Common myeloid progenitor, CD34-positive (primary cell): ENCODE data around the gene CCDC148.
"Not testable (repeated sequence)": the region's sequence is repeated elsewhere in the genome, so short reads cannot be mapped to it uniquely, and the experiment has no call there.

Source experiments
- CTCF ChIA-PET: fragments of 350-600 bp; sonication (Branson Sonifier 250); formaldehyde crosslinking; loops from one replicate; lab custom pipeline; 2021; ENCODE audit warnings: antibody characterized with exemption; lab: Charles Lee
- POLR2A ChIA-PET: fragments of 350-600 bp; sonication (Branson Sonifier 250); formaldehyde crosslinking; loops from one replicate; lab custom pipeline; 2021; ENCODE audit warnings: antibody characterized with exemption; lab: Charles Lee
- DNase-seq, 3 donors: peaks; one replicate each; pipeline versions ENCODE4 v3.0.0 to v3.0.0-alpha.2; 2013
- H3K27ac ChIP-seq, 2 experiments: 1 replicate in 1 of 2; 2 replicates in 1 of 2; pipeline ENCODE4 v1.7.0; 2013; ENCODE audit warnings: inconsistent platforms in 2 of 2, low read length in 2 of 2, mild to moderate bottlenecking in 2 of 2, low read depth in 1 of 2, moderate library complexity in 1 of 2; ENCODE audit not compliant: severe bottlenecking in 2 of 2, insufficient read depth in 1 of 2, poor library complexity in 1 of 2
- H3K27me3 ChIP-seq, 5 experiments: replicated peaks in 2 of 5; 1 replicate in 3 of 5; 2 replicates in 2 of 5; pipeline versions ENCODE4 v1.6.1 to v1.7.0; 2013; ENCODE audit warnings: low read length in 4 of 5, mild to moderate bottlenecking in 2 of 5, moderate library complexity in 2 of 5, inconsistent platforms in 1 of 5; ENCODE audit not compliant: insufficient read depth in 5 of 5, control insufficient read depth in 4 of 5
- H3K36me3 ChIP-seq, 4 experiments: 1 replicate in 2 of 4; 2 replicates in 2 of 4; pipeline versions ENCODE4 v1.6.1 to v1.7.0; 2013; ENCODE audit warnings: low read length in 3 of 4, control low read depth in 1 of 4, mild to moderate bottlenecking in 1 of 4; ENCODE audit not compliant: control insufficient read depth in 4 of 4, insufficient read depth in 4 of 4
- H3K4me1 ChIP-seq, 4 experiments: 1 replicate in 3 of 4; 2 replicates in 1 of 4; pipeline versions ENCODE4 v1.6.1 to v1.7.1; 2013; ENCODE audit warnings: low read length in 3 of 4, mild to moderate bottlenecking in 3 of 4, control low read depth in 1 of 4, inconsistent platforms in 1 of 4, moderate library complexity in 1 of 4; ENCODE audit not compliant: control insufficient read depth in 4 of 4, insufficient read depth in 4 of 4; ENCODE audit errors: control extremely low read depth in 1 of 4
- H3K4me3 ChIP-seq, 7 experiments: 1 replicate in 4 of 7; 2 replicates in 3 of 7; pipeline versions ENCODE4 v1.5.1 to v1.7.0; 2013; ENCODE audit warnings: mild to moderate bottlenecking in 7 of 7, low read length in 6 of 7, moderate library complexity in 6 of 7, inconsistent platforms in 2 of 7, low read depth in 2 of 7, control low read depth in 1 of 7; ENCODE audit not compliant: insufficient read depth in 4 of 7, control insufficient read depth in 1 of 7; ENCODE audit errors: extremely low read depth in 1 of 7
- H3K9me3 ChIP-seq, 5 experiments: 1 replicate in 4 of 5; 2 replicates in 1 of 5; pipeline versions ENCODE4 v1.6.1 to v1.7.1; 2013; ENCODE audit warnings: low read length in 4 of 5, mild to moderate bottlenecking in 2 of 5, inconsistent platforms in 1 of 5, low read depth in 1 of 5, moderate library complexity in 1 of 5; ENCODE audit not compliant: control insufficient read depth in 4 of 5, insufficient read depth in 2 of 5; ENCODE audit errors: control extremely low read depth in 1 of 5
- WGBS: methylation state at CpG from one replicate; pipeline ENCODE4 v1.1.5; 2013; ENCODE audit not compliant: insufficient coverage; 5-methylcytosine and 5-hydroxymethylcytosine counted together

The CCDC148 gene

GRCh38 chr2:158482594-158482993 is 26.0 kb upstream of the CCDC148 start:
- Histone ChIP-seq H3K36me3 (no peaks in the 10 kb centered on the region), H3K4me1 (peaks cover 0 to 1% (median under 1%) of the 10 kb centered on the region in 4 experiments), H3K4me3 (no peak overlapping the region), H3K27ac (no peak overlapping the region), H3K27me3 (no peaks in the 10 kb centered on the region), H3K9me3 (no peaks in the 10 kb centered on the region)
- DNase-seq = no peak
- CTCF ChIA-PET = no interaction called here
- POLR2A ChIA-PET = no interaction called here

- CTCF ChIA-PET = interaction anchor here (1.5 kb wide), 1 partner anchor 10 kb away, joined by 6 read pairs; no protein-coding TSS in a partner anchor
These were observed 24.6 kb upstream of the CCDC148 start for GRCh38 chr2:158481116-158481515.

GRCh38 chr2:158478816-158479215 is 22.3 kb upstream of the CCDC148 start:
- no CpG with 5 or more reads among the region's 1 CpG for WGBS
- no peaks in the 10 kb centered on the region for H3K9me3 ChIP-seq
- no peak overlapping the region for H3K4me3 ChIP-seq
- peaks cover 0 to 8% (median 5%) of the 10 kb centered on the region in 4 experiments for H3K4me1 ChIP-seq
- H3K27me3 ChIP-seq = no peaks in the 10 kb centered on the region
- H3K36me3 ChIP-seq = peaks cover 0 to 4% (median 0%) of the 10 kb centered on the region in 4 experiments
- ChIA-PET CTCF (interaction anchor here (1.5 kb wide), 1 partner anchor 21 kb away, joined by 4 read pairs; no protein-coding TSS in a partner anchor), POLR2A (no interaction called here)
- DNase-seq = no peak
- no peak overlapping the region for H3K27ac ChIP-seq

More at GRCh38 chr2:158481116-158481515, 24.6 kb upstream of the CCDC148 start:
- WGBS = no CpG with 5 or more reads among the region's 1 CpG
- no peak for DNase-seq
- H3K27ac ChIP-seq = no peak overlapping the region
- peaks cover 0 to 8% (median 5%) of the 10 kb centered on the region in 4 experiments for H3K4me1 ChIP-seq
- POLR2A ChIA-PET = no interaction called here
- no peaks in the 10 kb centered on the region for H3K9me3 ChIP-seq
- no peaks in the 10 kb centered on the region for H3K27me3 ChIP-seq
- no peak overlapping the region for H3K4me3 ChIP-seq
- no peaks in the 10 kb centered on the region for H3K36me3 ChIP-seq

- Histone ChIP-seq H3K36me3 (peaks cover 0 to 4% (median 0%) of the 10 kb centered on the region in 4 experiments), H3K4me3 (no peak overlapping the region), H3K4me1 (peaks cover 0 to 8% (median 5%) of the 10 kb centered on the region in 4 experiments), H3K27ac (no peak overlapping the region), H3K27me3 (no peaks in the 10 kb centered on the region), H3K9me3 (no peaks in the 10 kb centered on the region)
- WGBS = 97% methylated on average over 3 of the region's 6 CpGs
- POLR2A ChIA-PET = no interaction called here
- no peak for DNase-seq
- CTCF ChIA-PET = interaction anchor here (1.4 to 1.5 kb wide), 2 partner anchors 20 to 22 kb away, joined by 3 to 4 read pairs; no protein-coding TSS in a partner anchor
These were observed 21.7 kb upstream of the CCDC148 start for GRCh38 chr2:158478237-158478636.

- WGBS = 8% methylated on average over 2 of the region's 3 CpGs
- POLR2A ChIA-PET = interaction anchor here (0.7 kb wide), 1 partner anchor 994 kb away, joined by 4 read pairs; no protein-coding TSS in a partner anchor
These were observed 20.6 kb upstream of the CCDC148 start for GRCh38 chr2:158477202-158477601.

DNA sequence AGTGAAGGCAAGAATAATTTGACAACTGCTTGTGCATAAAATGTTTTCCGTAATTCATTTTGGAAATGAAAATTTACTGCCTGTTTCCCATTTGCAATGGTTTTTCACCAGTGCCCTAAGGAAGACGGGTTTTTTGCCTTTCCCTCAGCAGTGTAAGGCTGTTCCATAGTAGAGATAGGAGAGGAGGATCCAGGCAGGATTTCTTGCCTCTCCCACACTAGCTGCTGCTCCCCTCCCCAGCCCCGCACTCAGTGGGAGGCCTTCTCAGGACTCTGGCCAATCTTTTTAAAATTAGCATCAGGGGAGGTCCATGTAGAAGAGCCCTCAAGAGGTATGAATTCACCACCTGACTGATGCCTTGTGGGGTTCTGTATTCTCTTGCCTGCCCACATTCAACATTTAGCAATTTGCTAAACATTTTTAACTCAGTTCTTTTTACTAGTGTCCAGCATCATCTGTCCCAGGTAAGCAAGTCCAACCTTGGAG is 18.0 kb upstream of the CCDC148 start:
- CTCF ChIA-PET = interaction anchor here (1.4 to 2.2 kb wide), 3 partner anchors 9 to 295 kb away, joined by 5 to 7 read pairs (median 5); no protein-coding TSS in a partner anchor
- H3K4me3 ChIP-seq, POLR2A ChIA-PET, H3K27me3 ChIP-seq, H3K4me1 ChIP-seq, DNase-seq, H3K9me3 ChIP-seq, H3K27ac ChIP-seq: not testable (repeated sequence)
- WGBS = 93% methylated on average over 2 of the region's 3 CpGs
- H3K36me3 ChIP-seq = peaks cover 0 to 13% (median 2%) of the 10 kb centered on the region in 4 experiments

More at GRCh38 chr2:158477202-158477601, 20.6 kb upstream of the CCDC148 start:
- Histone ChIP-seq H3K9me3 (peaks cover 0 to 3% (median 0%) of the 10 kb centered on the region in 5 experiments), H3K36me3 (peaks cover 0 to 4% (median 2%) of the 10 kb centered on the region in 4 experiments), H3K27ac (no peak overlapping the region), H3K4me3 (peak overlapping the region in 1 of 7 experiments; percentile 3), H3K27me3 (no peaks in the 10 kb centered on the region), H3K4me1 (peaks cover 0 to 8% (median 5%) of the 10 kb centered on the region in 4 experiments)
- CTCF ChIA-PET = interaction anchor here (1.4 kb wide), 1 partner anchor 21 kb away, joined by 3 read pairs; no protein-coding TSS in a partner anchor
- DNase-seq = peak in 2 of 3 donors; percentile 32 to 42

GRCh38 chr2:158473719-158474392 is 17.3 kb upstream of the CCDC148 start:
- H3K9me3 ChIP-seq = peaks cover 0 to 3% (median 0%) of the 10 kb centered on the region in 5 experiments
- H3K4me3 ChIP-seq = no peak overlapping the region
- no peaks in the 10 kb centered on the region for H3K27me3 ChIP-seq
- peaks cover 0 to 8% (median 5%) of the 10 kb centered on the region in 4 experiments for H3K4me1 ChIP-seq
- H3K36me3 ChIP-seq = peaks cover 0 to 13% (median 2%) of the 10 kb centered on the region in 4 experiments
- no peak overlapping the region for H3K27ac ChIP-seq
- CTCF ChIA-PET = interaction anchor here (1.4 to 2.2 kb wide), 3 partner anchors 9 to 294 kb away, joined by 5 to 7 read pairs (median 5); no protein-coding TSS in a partner anchor
- POLR2A ChIA-PET = no interaction called here
- DNase-seq = peak in 1 of 3 donors; percentile 15
- WGBS = 94% methylated on average over 5 of the region's 8 CpGs
